OCI-LY1 (cell line): ENCODE results near the gene ITGA6.

Source experiments
- EZH2 ChIP-seq: fragments of 200-600 bp; sonication (generic), shearing (Covaris generic); IDR thresholded peaks from 2 replicates; pipeline ENCODE4 v1.8.0; 2017; ENCODE audit warnings: borderline replicate concordance, mixed run types, mild to moderate bottlenecking, antibody characterized with exemption, low read length, moderate library complexity, mixed read lengths
- TF ChIP-seq, protein P1 (sequence below): fragments of 200-600 bp; sonication (generic), shearing (Covaris generic); IDR thresholded peaks from 2 replicates; pipeline ENCODE4 v1.5.1; 2017; ENCODE audit warnings: mild to moderate bottlenecking, antibody characterized with exemption, low read length, moderate library complexity, mixed read lengths

DNA sequence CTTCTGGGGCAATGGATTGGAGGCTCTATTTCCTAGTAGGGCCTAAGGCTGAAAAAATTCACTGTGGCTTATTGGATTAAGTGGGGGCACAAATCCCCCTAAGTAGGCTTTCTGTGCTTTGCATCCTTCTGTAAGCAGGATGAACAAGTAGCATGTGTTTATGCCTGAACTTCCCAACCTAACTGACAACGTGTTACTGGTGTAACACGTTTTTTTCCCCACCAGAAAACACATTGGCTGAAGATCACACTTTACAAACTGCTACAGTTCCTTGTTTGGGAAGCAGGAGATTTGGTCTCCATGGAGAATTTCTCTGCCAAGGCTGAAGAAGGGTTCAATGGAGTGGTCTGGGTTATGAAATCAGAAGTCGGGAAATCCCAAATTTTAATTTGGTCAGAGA, 7.2 kb upstream of the ITGA6 start:
- TF ChIP-seq, protein P1, sequence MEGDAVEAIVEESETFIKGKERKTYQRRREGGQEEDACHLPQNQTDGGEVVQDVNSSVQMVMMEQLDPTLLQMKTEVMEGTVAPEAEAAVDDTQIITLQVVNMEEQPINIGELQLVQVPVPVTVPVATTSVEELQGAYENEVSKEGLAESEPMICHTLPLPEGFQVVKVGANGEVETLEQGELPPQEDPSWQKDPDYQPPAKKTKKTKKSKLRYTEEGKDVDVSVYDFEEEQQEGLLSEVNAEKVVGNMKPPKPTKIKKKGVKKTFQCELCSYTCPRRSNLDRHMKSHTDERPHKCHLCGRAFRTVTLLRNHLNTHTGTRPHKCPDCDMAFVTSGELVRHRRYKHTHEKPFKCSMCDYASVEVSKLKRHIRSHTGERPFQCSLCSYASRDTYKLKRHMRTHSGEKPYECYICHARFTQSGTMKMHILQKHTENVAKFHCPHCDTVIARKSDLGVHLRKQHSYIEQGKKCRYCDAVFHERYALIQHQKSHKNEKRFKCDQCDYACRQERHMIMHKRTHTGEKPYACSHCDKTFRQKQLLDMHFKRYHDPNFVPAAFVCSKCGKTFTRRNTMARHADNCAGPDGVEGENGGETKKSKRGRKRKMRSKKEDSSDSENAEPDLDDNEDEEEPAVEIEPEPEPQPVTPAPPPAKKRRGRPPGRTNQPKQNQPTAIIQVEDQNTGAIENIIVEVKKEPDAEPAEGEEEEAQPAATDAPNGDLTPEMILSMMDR = no peak
- TF ChIP-seq EZH2 = no peak
